ENCODE measurements around the gene IFT43.

Gene IFT43

GRCh38 chr14:76080471-76080870 is 94.9 kb downstream of the IFT43 start:
- no peak for DNase-seq (ENCODE audit: low read depth in 2 of 2)

- no peak for DNase-seq (ENCODE audit: low read depth in 2 of 2)
Measured at GRCh38 chr14:76081642-76082041, 96.1 kb downstream of the IFT43 start.

- DNase-seq (ENCODE audit: low read depth in 2 of 2): no peak
Measured at GRCh38 chr14:76083796-76084765, 98.5 kb downstream of the IFT43 start.

- no peak for DNase-seq (ENCODE audit: low read depth in 2 of 2)
Measured at GRCh38 chr14:76085358-76085757, 99.8 kb downstream of the IFT43 start.

GRCh38 chr14:76086636-76087035 is 101.1 kb downstream of the IFT43 start:
- no peak for DNase-seq (ENCODE audit: low read depth in 2 of 2)

- DNase-seq (ENCODE audit: low read depth in 2 of 2): no peak
Measured at GRCh38 chr14:76088326-76088725, 102.8 kb downstream of the IFT43 start.

- no peak for DNase-seq (ENCODE audit: low read depth in 2 of 2)
Measured at GRCh38 chr14:76088771-76089571, 103.4 kb downstream of the IFT43 start.

- no peak for DNase-seq (ENCODE audit: low read depth in 2 of 2)
Measured at GRCh38 chr14:76089575-76089974, 104.0 kb downstream of the IFT43 start.

GRCh38 chr14:76090616-76091391 is 105.2 kb downstream of the IFT43 start:
- no peak for DNase-seq (ENCODE audit: low read depth in 2 of 2)

GRCh38 chr14:76093077-76093476 is 107.5 kb downstream of the IFT43 start:
- no peak for DNase-seq (ENCODE audit: low read depth in 2 of 2)

- no peak for DNase-seq (ENCODE audit: low read depth in 2 of 2)
Measured at GRCh38 chr14:76096257-76096656, 110.7 kb downstream of the IFT43 start.

- DNase-seq (ENCODE audit: low read depth in 2 of 2): no peak
Measured at GRCh38 chr14:76097547-76097946, 112.0 kb downstream of the IFT43 start.

- no peak for DNase-seq (ENCODE audit: low read depth in 2 of 2)
Measured at GRCh38 chr14:76098047-76098446, 112.5 kb downstream of the IFT43 start.

- DNase-seq (ENCODE audit: low read depth in 2 of 2): no peak
Measured at GRCh38 chr14:76098916-76099675, 113.5 kb downstream of the IFT43 start.

GRCh38 chr14:76100236-76100635 is 114.7 kb downstream of the IFT43 start:
- DNase-seq (ENCODE audit: low read depth in 2 of 2): no peak

GRCh38 chr14:76101391-76102379 is 116.1 kb downstream of the IFT43 start:
- no peak for DNase-seq (ENCODE audit: low read depth in 2 of 2)

GRCh38 chr14:76104802-76105355 is 119.3 kb downstream of the IFT43 start:
- DNase-seq (ENCODE audit: low read depth in 2 of 2): no peak

- DNase-seq (ENCODE audit: low read depth in 2 of 2): no peak
Measured at GRCh38 chr14:76106188-76106587, 120.6 kb downstream of the IFT43 start.

GRCh38 chr14:76109087-76109880 is 123.7 kb downstream of the IFT43 start:
- DNase-seq (ENCODE audit: low read depth in 2 of 2): no peak
